HepG2 (cell line): ENCODE results near the gene MDFIC.

Source experiments
- FOXP1 ChIP-seq, 2 experiments: fragments of 450-650 bp in 1 of 2; IDR thresholded peaks; 2 replicates each; pipeline ENCODE4 v1.6.1; 2017 to 2018; ENCODE audit warnings: antibody characterized with exemption in 1 of 2
- NFIC ChIP-seq: IDR thresholded peaks from 2 replicates; pipeline ENCODE4 v1.6.1; 2012; ENCODE audit warnings: mild to moderate bottlenecking, low read length, inconsistent platforms
- ZFP37 ChIP-seq: sonication (generic); formaldehyde crosslinking; IDR thresholded peaks from 2 replicates; pipeline ENCODE4 v1.4.0; 2020; ENCODE audit warnings: missing genetic modification reagents, borderline replicate concordance
- ZSCAN29 ChIP-seq: sonication (generic); formaldehyde crosslinking; conservative IDR thresholded peaks from 2 replicates; pipeline ENCODE4 v1.4.0; 2020; ENCODE audit warnings: mild to moderate bottlenecking, missing genetic modification reagents

- no peak for TF ChIP-seq NFIC
- no peak for TF ChIP-seq FOXP1 (IDR thresholded peaks at IDR 0.05)
- TF ChIP-seq FOXP1 (CRISPR knock-in tag; IDR thresholded peaks at IDR 0.05): no peak
- no peak for TF ChIP-seq ZSCAN29 (CRISPR knock-in tag)
- TF ChIP-seq ZFP37: no peak
Measured at GRCh38 chr7:114930107-114930661, 8.3 kb downstream of the MDFIC start.
